Parathyroid adenoma (tissue), 2 donors: Measurements from ENCODE around the gene STX2.

Experiments
- H2AFZ ChIP-seq: fragments of 300-600 bp; sonication (generic); one replicate; pipeline ENCODE4 v1.7.0; 2017; ENCODE audit warnings: antibody characterized with exemption, mild to moderate bottlenecking
- H3K27ac ChIP-seq: fragments of 300-600 bp; sonication (generic); one replicate; pipeline ENCODE4 v1.7.0; 2017
- H3K27me3 ChIP-seq: fragments of 300-600 bp; sonication (generic); one replicate; pipeline ENCODE4 v1.7.0; 2017; ENCODE audit warnings: low read length; ENCODE audit not compliant: control insufficient read depth, insufficient read depth
- H3K36me3 ChIP-seq: fragments of 300-600 bp; sonication (generic); one replicate; pipeline ENCODE4 v1.7.0; 2017; ENCODE audit warnings: low read length; ENCODE audit not compliant: control insufficient read depth, insufficient read depth
- H3K4me1 ChIP-seq: fragments of 300-600 bp; sonication (generic); one replicate; pipeline ENCODE4 v1.7.0; 2017; ENCODE audit warnings: control low read depth
- H3K4me2 ChIP-seq: fragments of 300-600 bp; sonication (generic); one replicate; pipeline ENCODE4 v1.7.0; 2017; ENCODE audit warnings: low read length
- H3K4me3 ChIP-seq: fragments of 300-600 bp; sonication (generic); one replicate; pipeline ENCODE4 v1.7.0; 2017; ENCODE audit warnings: low read depth, low read length
- H3K79me2 ChIP-seq: fragments of 300-600 bp; sonication (generic); one replicate; pipeline ENCODE4 v1.7.0; 2017; ENCODE audit warnings: control low read depth
- H3K9ac ChIP-seq: fragments of 300-600 bp; sonication (generic); one replicate; pipeline ENCODE4 v1.7.0; 2017; ENCODE audit warnings: mild to moderate bottlenecking
- H3K9me3 ChIP-seq: fragments of 300-600 bp; sonication (generic); one replicate; pipeline ENCODE4 v1.7.0; 2017; ENCODE audit warnings: low read length; ENCODE audit not compliant: control insufficient read depth
- TF ChIP-seq, protein P1 (sequence below): fragments of 300-600 bp; sonication (generic); IDR thresholded peaks from one replicate; pipeline ENCODE4 v1.7.0; 2017; ENCODE audit warnings: antibody characterized with exemption, mild to moderate bottlenecking
- donor health status: primary hyperparathyroidism.

STX2 gene

GRCh38 chr12:130800312-130800711 is 38.7 kb downstream of the STX2 start:
- no peaks in the 10 kb centered on the region for H3K4me1 ChIP-seq
- no peak overlapping the region for H3K9ac ChIP-seq
- no peak overlapping the region for H3K4me2 ChIP-seq
- H3K36me3 ChIP-seq: no peaks in the 10 kb centered on the region
- H3K27ac ChIP-seq: no peak overlapping the region
- H3K9me3 ChIP-seq: no peaks in the 10 kb centered on the region
- H3K27me3 ChIP-seq: no peaks in the 10 kb centered on the region
- no peak overlapping the region for H3K4me3 ChIP-seq
- no peak overlapping the region for H2AFZ ChIP-seq
- no peaks in the 10 kb centered on the region for H3K79me2 ChIP-seq
- TF ChIP-seq, protein P1, sequence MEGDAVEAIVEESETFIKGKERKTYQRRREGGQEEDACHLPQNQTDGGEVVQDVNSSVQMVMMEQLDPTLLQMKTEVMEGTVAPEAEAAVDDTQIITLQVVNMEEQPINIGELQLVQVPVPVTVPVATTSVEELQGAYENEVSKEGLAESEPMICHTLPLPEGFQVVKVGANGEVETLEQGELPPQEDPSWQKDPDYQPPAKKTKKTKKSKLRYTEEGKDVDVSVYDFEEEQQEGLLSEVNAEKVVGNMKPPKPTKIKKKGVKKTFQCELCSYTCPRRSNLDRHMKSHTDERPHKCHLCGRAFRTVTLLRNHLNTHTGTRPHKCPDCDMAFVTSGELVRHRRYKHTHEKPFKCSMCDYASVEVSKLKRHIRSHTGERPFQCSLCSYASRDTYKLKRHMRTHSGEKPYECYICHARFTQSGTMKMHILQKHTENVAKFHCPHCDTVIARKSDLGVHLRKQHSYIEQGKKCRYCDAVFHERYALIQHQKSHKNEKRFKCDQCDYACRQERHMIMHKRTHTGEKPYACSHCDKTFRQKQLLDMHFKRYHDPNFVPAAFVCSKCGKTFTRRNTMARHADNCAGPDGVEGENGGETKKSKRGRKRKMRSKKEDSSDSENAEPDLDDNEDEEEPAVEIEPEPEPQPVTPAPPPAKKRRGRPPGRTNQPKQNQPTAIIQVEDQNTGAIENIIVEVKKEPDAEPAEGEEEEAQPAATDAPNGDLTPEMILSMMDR: no peak

DNA sequence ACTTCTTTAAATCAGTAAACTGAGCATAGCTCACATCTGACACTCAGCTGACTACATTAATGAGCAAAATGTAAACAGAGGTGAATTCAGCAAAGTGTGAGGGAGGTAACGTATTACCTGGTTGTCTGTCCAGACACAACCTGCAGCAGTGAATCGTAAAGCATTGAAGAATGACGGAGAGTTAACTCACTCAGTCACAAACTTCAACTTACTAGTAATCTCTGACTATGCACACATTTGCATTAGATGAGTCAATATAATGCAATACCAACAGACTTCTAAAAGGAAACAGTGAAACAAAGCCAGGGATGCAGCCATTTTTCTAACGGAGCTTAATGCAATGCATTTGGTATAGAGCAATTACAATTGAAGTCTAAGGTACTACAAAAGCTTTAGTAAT is 40.0 kb downstream of the STX2 start:
- Histone ChIP-seq H3K4me3 (no peak overlapping the region), H3K9me3 (no peaks in the 10 kb centered on the region), H3K79me2 (no peaks in the 10 kb centered on the region), H3K9ac (no peak overlapping the region), H3K4me2 (no peak overlapping the region), H3K27ac (no peak overlapping the region), H3K36me3 (no peaks in the 10 kb centered on the region), H2AFZ (no peak overlapping the region), H3K27me3 (no peaks in the 10 kb centered on the region), H3K4me1 (no peaks in the 10 kb centered on the region)
- TF ChIP-seq, protein P1: no peak

- Histone ChIP-seq H2AFZ (no peak overlapping the region), H3K36me3 (no peaks in the 10 kb centered on the region), H3K9me3 (no peaks in the 10 kb centered on the region), H3K9ac (no peak overlapping the region), H3K27me3 (no peaks in the 10 kb centered on the region), H3K4me1 (no peaks in the 10 kb centered on the region), H3K4me2 (no peak overlapping the region), H3K4me3 (no peak overlapping the region), H3K27ac (no peak overlapping the region), H3K79me2 (no peaks in the 10 kb centered on the region)
- TF ChIP-seq, protein P1: no peak
These were observed 41.9 kb downstream of the STX2 start for GRCh38 chr12:130796985-130797686.

DNA sequence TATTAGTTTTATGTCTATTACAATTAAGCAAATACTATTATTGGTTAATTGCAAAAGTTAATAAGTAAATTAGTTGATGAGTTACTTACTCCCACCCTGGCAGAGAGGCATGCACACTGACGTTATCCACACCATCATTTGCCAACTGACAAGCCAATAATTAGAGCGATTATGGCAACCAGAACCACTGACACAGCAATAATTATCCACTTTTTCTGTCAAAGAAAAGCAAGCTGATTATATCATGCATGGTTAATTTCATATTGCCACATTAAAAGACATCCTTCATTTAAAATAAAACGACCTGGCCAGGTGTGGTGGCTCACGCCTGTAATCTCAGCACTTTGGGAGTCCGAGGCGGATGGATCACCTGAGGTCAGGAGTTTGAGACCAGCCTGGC is 43.1 kb downstream of the STX2 start:
- Histone ChIP-seq H3K79me2 (no peaks in the 10 kb centered on the region), H3K9ac (no peak overlapping the region), H3K36me3 (no peaks in the 10 kb centered on the region), H3K27ac (no peak overlapping the region), H3K4me1 (no peaks in the 10 kb centered on the region), H3K27me3 (no peaks in the 10 kb centered on the region), H3K9me3 (no peaks in the 10 kb centered on the region), H3K4me3 (no peak overlapping the region), H3K4me2 (no peak overlapping the region), H2AFZ (no peak overlapping the region)
- TF ChIP-seq, protein P1: no peak

GRCh38 chr12:130793554-130793849 is 45.5 kb downstream of the STX2 start:
- Histone ChIP-seq H3K9me3 (no peaks in the 10 kb centered on the region), H3K4me2 (no peak overlapping the region), H2AFZ (no peak overlapping the region), H3K27me3 (no peaks in the 10 kb centered on the region), H3K79me2 (no peaks in the 10 kb centered on the region), H3K27ac (no peak overlapping the region), H3K36me3 (no peaks in the 10 kb centered on the region), H3K9ac (no peak overlapping the region), H3K4me1 (no peaks in the 10 kb centered on the region), H3K4me3 (no peak overlapping the region)
- TF ChIP-seq, protein P1: no peak
